ENCODE data around the gene ASAP3.

Gene ASAP3

DNA sequence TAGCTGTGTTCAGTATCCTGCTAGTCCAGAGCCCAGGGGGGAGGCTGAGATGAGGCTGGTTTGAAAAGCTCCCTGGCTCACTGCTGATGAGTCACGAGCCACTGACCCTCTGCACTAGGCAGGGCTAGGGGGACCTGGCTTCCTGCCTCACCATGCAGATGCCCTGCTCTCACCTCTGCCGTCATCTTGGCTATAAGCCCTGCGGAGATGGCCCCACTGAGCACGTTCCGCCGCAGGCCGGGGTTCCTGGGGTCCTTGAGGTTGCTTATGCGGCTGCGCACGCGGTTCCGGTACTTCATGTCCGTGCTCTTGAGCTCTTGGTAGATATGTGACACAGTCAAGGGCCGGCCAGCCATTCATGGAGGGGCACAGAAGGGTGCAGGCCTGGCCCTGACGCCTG is 90.3 kb downstream of the ASAP3 start:
- no peak for DNase-seq (ENCODE audit: low read depth)
- TF ChIP-seq, protein P1, sequence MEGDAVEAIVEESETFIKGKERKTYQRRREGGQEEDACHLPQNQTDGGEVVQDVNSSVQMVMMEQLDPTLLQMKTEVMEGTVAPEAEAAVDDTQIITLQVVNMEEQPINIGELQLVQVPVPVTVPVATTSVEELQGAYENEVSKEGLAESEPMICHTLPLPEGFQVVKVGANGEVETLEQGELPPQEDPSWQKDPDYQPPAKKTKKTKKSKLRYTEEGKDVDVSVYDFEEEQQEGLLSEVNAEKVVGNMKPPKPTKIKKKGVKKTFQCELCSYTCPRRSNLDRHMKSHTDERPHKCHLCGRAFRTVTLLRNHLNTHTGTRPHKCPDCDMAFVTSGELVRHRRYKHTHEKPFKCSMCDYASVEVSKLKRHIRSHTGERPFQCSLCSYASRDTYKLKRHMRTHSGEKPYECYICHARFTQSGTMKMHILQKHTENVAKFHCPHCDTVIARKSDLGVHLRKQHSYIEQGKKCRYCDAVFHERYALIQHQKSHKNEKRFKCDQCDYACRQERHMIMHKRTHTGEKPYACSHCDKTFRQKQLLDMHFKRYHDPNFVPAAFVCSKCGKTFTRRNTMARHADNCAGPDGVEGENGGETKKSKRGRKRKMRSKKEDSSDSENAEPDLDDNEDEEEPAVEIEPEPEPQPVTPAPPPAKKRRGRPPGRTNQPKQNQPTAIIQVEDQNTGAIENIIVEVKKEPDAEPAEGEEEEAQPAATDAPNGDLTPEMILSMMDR (conservative IDR thresholded peaks at IDR 0.05; ENCODE audit: low read length): no peak
- H3K4me3 ChIP-seq (ENCODE audit: low read length): no peak overlapping the region

DNA sequence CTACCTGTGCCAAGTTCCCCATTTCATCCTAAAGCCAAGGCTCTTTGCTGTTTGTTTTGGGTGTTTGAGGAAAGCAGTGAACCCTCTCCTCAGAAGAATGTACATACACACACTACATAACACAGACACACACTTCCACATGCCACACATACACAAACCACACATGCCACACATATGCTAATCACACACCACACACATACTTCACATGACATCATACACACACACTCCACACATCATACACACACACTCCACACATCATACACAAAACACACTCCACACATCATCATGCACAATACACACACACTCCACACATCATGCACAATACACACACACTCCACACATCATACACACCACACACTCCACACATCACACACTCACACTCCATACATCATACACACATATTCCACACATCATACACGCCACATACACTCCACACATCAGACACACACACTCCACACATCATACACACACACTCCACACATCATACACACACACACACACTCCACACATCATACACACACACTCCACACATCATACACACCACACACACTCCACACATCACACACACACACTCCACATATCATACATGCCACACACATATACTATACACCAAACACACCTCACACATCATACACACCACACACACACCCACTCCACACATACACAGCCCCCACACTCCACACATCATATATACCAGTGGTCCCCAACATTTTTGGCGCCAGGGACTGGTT is 91.7 kb downstream of the ASAP3 start:
- TF ChIP-seq, protein P1 (conservative IDR thresholded peaks at IDR 0.05; ENCODE audit: low read length): no peak
- no peak overlapping the region for H3K4me3 ChIP-seq (ENCODE audit: low read length)
- no peak for DNase-seq (ENCODE audit: low read depth)

DNA sequence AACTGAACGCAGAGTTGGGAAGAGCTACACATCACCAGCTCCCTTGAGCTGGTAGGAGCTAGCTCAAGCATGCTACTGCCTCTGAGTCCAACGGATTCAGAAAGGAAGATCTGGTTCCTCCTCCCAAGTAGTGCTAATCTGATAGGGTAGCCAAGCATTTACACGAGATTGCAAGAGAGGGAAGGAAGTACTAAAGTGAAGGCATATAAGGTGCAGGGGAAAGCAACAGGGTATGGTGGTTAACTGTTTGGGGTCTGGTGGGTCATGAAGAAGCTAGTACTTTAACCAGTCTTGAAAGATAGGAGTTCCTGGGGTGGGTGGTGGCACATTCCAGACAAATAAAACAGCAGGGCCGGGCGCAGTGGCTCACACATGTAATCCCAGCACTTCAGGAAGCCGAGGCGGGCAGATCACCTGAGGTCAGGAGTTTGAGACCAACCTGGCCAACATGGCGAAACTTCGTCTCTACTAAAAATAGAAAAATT is 94.1 kb downstream of the ASAP3 start:
- no peak for DNase-seq (ENCODE audit: low read depth)
- TF ChIP-seq, protein P1 (conservative IDR thresholded peaks at IDR 0.05; ENCODE audit: low read length): no peak

DNA sequence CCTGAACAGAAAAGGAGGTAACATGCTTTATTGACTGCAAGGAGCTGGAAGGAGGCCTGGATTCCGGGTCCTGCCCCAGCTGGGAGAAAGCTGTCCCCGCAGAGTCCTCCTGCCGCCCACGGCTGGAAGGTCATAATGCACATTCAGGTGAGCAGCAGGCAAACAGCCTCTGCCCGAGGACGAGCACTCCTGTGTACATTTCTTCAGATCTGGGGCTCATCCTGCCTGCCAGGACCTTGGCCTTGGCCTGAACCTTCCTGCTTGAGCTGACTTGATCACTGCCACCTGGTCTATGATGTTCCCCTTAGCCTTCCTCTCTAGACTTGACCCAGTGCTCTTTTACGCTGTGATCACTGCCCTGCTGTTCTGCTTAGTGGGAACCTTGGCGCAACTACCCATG is 96.5 kb downstream of the ASAP3 start:
- no peak for DNase-seq (ENCODE audit: low read depth)
- TF ChIP-seq, protein P1 (conservative IDR thresholded peaks at IDR 0.05; ENCODE audit: low read length): no peak
- H3K4me3 ChIP-seq (ENCODE audit: low read length): no peak overlapping the region

More for the DNA sequence above, 94.1 kb downstream of the ASAP3 start:
- H3K4me3 ChIP-seq (ENCODE audit: low read length): no peak overlapping the region

DNA sequence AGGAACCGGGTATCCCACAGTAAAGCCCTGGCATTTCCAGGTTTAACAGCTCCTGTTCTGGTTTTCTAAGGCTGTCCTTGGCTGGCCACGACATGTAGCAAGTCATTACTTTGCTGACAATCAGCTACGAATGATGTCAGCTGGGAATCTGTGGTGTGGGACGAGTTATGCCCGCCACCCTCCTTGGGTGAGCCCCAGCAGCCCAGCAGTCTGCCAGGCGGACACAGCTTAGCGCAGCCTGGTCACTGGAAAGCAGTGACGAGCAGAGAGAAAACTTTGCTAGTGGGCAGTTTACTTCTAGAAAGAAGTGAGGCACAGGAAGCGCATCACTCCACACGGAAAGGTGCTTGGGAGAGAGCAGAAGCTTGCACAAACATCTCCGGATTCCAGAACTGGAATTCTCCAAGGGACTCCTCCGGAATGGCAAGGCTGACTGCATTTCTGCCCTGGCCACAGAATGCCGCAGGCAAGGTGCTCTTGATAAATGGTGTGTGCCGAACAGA is 98.8 kb downstream of the ASAP3 start:
- H3K4me3 ChIP-seq (ENCODE audit: low read length): no peak overlapping the region
- DNase-seq (ENCODE audit: low read depth): peak; percentile 58
- TF ChIP-seq, protein P1 (conservative IDR thresholded peaks at IDR 0.05; ENCODE audit: low read length): no peak

DNA sequence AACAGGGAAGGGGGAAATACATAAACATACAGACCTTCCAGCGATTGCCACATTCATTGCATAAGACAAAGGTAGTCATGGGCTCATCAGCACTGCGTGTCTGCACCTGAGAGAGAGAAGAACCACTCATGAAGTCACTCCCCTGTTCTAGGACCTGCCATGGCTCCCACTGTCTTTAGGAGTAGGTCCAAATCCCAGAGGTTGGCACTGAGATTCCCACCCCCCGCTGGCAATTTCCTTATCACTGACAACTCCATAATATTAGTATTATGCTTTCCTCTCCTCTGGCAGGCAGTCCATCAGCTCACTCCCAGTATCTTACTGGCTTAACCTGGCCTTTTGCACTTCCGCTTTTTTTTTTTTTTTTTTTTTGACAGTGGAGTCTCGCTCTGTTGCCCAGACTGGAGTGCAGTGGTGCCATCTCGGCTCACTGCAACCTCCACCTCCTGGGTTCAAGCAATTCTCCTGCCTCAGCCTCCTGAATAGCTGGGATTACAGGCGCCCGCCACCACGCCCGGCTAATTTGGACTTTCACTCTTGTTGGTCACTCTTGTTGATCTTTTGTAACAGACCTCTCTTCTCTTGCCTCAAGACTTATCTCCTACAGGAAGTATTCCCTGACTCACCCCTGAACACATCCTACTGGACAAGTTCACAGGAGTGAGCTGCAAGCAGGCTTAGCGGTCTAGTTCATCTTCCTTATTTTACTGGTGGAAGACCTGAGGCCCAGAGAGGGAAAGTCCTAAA is 99.5 kb downstream of the ASAP3 start:
- H3K4me3 ChIP-seq (ENCODE audit: low read length): no peak overlapping the region
- peak; percentile 75 for DNase-seq (ENCODE audit: low read depth)
- TF ChIP-seq, protein P1 (conservative IDR thresholded peaks at IDR 0.05; ENCODE audit: low read length): no peak
